ENCODE results near the gene HSPA12B. TPM values are rescaled to one million over a fixed set of nuclear protein-coding genes. Genes with fewer than 3 reads are reported as not detected.
A peak's percentile ranks its signal among the peaks of the same experiment; 100 is the strongest.

Gene HSPA12B
- polyA plus RNA-seq, 1 donor from 2014 or later, result not detected

- TF ChIP-seq POLR2AphosphoS5 (IDR thresholded peaks at IDR 0.05) (no peak), MXI1 (conservative IDR thresholded peaks at IDR 0.05; ENCODE audit: poor library complexity, severe bottlenecking) (no peak), EZH2 (IDR thresholded peaks at IDR 0.05; ENCODE audit: borderline replicate concordance, insufficient read depth, low read length, poor library complexity, severe bottlenecking) (no peak), SMC3 (conservative IDR thresholded peaks at IDR 0.05; ENCODE audit: poor library complexity) (no peak), TAF1 (IDR thresholded peaks at IDR 0.05; ENCODE audit: low read depth) (no peak), EP300 (conservative IDR thresholded peaks at IDR 0.05; ENCODE audit: poor library complexity, severe bottlenecking) (no peak), RAD21 (conservative IDR thresholded peaks at IDR 0.05) (no peak), CTCF (IDR thresholded peaks at IDR 0.05; ENCODE audit: poor library complexity, severe bottlenecking) (no peak), REST (IDR thresholded peaks at IDR 0.05; ENCODE audit: borderline replicate concordance) (no peak)
- Histone ChIP-seq H4K20me1 (ENCODE audit: insufficient read depth) (no peaks in the 10 kb centered on the region), H3K4me2 (ENCODE audit: low read length) (no peak overlapping the region), H3K9ac (ENCODE audit: low read length) (no peak overlapping the region), H3K27ac (ENCODE audit: low read length) (no peak overlapping the region), H3K79me2 (replicated peaks; ENCODE audit: insufficient read depth, low read length) (peaks cover 10% of the 10 kb centered on the region), H2AFZ (ENCODE audit: low read depth, low read length) (no peak overlapping the region), H3K9me3 (ENCODE audit: low read length) (no peaks in the 10 kb centered on the region), H3K9me2 (ENCODE audit: insufficient read depth, low read length) (no peaks in the 10 kb centered on the region), H3K4me3 (ENCODE audit: low read length) (no peak overlapping the region), H3K27me3 (ENCODE audit: insufficient read depth, low read depth, low read length) (peaks cover 11% of the 10 kb centered on the region), H3K36me3 (ENCODE audit: insufficient read depth, low read length) (no peaks in the 10 kb centered on the region), H3F3A (ENCODE audit: insufficient read depth, low read length, poor library complexity, severe bottlenecking) (no peaks in the 10 kb centered on the region)
Measured at GRCh38 chr20:3783068-3783489, 50.6 kb downstream of the HSPA12B start.

GRCh38 chr20:3783511-3784195, 51.2 kb downstream of the HSPA12B start:
- Histone ChIP-seq H3K9me2 (ENCODE audit: insufficient read depth, low read length) (no peaks in the 10 kb centered on the region), H3K4me2 (ENCODE audit: low read length) (no peak overlapping the region), H3K27ac (ENCODE audit: low read length) (no peak overlapping the region), H3K79me2 (replicated peaks; ENCODE audit: insufficient read depth, low read length) (peaks cover 10% of the 10 kb centered on the region), H4K20me1 (ENCODE audit: insufficient read depth) (no peaks in the 10 kb centered on the region), H3K4me3 (ENCODE audit: low read length) (peak overlapping the region; percentile 82), H3K9ac (ENCODE audit: low read length) (no peak overlapping the region), H3K36me3 (ENCODE audit: insufficient read depth, low read length) (no peaks in the 10 kb centered on the region), H3K27me3 (ENCODE audit: insufficient read depth, low read depth, low read length) (peaks cover 5% of the 10 kb centered on the region), H3K9me3 (ENCODE audit: low read length) (no peaks in the 10 kb centered on the region), H3F3A (ENCODE audit: insufficient read depth, low read length, poor library complexity, severe bottlenecking) (no peaks in the 10 kb centered on the region), H2AFZ (ENCODE audit: low read depth, low read length) (no peak overlapping the region)
- TF ChIP-seq RAD21 (conservative IDR thresholded peaks at IDR 0.05) (no peak), EP300 (conservative IDR thresholded peaks at IDR 0.05; ENCODE audit: poor library complexity, severe bottlenecking) (no peak), SMC3 (conservative IDR thresholded peaks at IDR 0.05; ENCODE audit: poor library complexity) (no peak), REST (IDR thresholded peaks at IDR 0.05; ENCODE audit: borderline replicate concordance) (no peak), CTCF (IDR thresholded peaks at IDR 0.05; ENCODE audit: poor library complexity, severe bottlenecking) (no peak), POLR2AphosphoS5 (IDR thresholded peaks at IDR 0.05) (no peak), EZH2 (IDR thresholded peaks at IDR 0.05; ENCODE audit: borderline replicate concordance, insufficient read depth, low read length, poor library complexity, severe bottlenecking) (no peak), MXI1 (conservative IDR thresholded peaks at IDR 0.05; ENCODE audit: poor library complexity, severe bottlenecking) (no peak), TAF1 (IDR thresholded peaks at IDR 0.05; ENCODE audit: low read depth) (no peak)
